ENCODE measurements around the gene RAD51B.
"Not testable (repeated sequence)": the region's sequence is repeated elsewhere in the genome, so short reads cannot be mapped to it uniquely, and the experiment has no call there.

Gene RAD51B

DNA sequence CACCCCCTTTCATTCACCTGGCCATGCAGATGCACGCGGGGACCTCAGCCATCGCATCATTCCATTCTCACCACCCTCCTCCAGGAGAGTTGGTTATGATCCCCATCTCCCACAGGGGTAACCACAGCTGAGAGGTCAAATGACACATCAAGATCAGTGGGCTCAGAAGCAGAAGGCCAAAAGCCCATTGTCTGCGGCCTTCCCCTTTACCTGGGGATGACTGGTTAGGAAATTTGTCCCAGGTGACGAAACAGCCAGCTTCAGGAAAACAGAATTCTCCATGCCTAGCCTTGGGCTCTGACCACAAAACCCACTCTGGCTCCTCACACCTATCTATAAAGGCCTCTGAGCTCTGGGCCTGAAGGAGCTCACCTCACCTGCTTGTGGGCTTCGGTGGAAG lies 937.2 kb downstream of the RAD51B start:
- no peak for DNase-seq (ENCODE audit: low read depth)

DNA sequence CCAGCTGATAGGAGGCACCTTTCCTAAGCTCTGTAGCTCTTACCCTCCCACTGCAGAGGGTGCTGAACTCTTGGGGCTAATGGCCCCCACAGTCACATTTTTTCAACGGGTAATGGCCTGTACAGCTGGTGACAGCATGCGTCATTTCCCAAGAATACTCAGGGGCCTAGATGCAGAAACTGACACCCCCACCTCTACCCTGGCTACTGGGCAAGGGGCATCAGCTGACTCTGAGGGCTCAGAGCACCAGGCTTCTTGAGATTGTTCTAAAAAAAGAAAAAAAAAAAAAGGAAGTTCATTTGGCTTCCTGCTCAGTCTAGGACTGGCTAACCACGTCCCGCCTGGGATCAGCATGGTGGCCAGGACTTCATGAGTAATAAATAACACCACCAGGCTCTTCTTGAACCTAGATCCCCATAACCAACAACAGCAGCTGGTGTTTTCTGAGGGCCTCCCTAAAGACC lies 938.1 kb downstream of the RAD51B start:
- no peak for DNase-seq (ENCODE audit: low read depth)

DNA sequence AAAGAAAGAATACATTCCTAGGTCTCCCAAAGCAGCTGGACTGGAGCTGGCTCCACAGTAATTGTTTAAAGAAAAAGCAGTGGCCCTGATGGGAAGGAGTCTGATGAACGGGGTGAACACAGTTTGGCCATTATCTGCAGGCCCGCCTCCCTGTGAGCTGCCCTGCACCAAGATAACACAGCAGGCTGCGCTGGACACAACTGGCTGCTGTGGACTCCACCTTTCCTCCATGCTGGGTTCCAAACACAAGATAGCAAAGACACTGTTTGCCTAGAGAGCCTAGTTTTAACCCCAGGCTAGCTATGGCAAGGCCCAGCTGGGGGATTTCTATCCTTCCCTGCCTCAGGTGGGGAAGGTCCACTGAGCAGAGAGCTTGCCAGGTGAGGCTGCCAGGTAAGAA lies 938.7 kb downstream of the RAD51B start:
- no peak for DNase-seq (ENCODE audit: low read depth)

DNA sequence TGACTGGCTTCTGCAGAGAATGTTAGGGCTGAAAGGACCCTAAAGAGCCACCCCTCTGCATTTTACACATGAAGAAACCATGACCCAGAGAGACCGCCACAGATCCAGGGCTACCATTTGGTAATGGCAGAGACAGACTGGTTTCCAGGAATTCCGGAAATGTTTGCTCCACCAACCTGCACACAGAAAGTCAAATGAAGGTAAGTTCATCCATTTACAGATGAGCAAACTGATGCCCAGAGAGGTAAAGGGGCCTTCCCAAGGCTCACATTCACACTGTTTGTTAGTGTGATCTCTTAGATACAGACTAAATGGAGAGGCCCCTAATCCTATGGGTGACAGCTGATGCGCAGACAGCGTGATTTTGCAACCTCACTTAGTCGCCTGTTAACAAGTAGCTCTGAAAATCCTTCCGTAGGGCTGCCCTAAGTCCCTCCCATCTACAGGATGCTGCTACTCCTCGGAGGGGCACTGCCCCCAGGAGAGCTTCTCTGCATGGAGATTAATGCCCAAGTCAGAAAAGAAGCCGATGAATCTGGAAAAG lies 939.5 kb downstream of the RAD51B start:
- no peak for DNase-seq (ENCODE audit: low read depth)

DNA sequence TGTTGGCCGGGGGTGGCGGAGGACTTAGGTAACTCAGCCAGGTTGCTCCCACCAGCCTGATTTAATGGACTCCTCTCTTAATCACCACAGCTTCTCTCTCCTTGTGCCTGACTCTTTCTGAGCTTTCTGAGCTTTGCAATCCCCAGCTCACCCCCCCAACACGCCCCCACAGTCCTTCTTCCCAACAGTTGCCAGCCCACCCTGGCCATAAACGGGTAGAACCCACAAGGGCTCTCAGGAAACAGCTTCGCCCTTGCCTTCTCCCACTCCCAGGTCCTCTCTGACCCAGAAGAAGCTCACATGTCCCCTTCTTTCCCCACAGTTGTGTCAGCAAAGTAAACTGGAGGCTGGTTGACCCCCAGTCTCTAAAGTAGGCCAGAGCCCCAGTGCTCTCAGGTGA lies 940.4 kb downstream of the RAD51B start:
- no peak for DNase-seq (ENCODE audit: low read depth)

DNA sequence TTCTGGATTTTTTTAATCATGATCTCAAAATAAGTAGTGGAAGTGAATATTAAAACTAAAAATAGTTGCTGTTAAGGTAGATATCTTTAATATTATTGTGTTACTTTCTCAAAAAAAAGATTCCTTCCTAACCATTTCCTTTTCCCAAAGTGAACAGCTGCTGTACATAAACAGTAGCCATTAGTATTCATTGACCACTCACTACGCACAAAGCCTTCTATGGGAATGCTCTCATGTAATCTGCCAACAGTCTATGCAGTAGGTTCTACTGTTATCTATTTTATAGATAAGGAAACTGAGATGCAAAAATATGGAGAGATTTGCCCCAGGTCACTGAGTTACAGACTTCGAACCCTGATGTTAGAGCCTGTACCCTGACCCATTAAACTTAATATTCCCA lies 941.2 kb downstream of the RAD51B start:
- DNase-seq (ENCODE audit: low read depth): no peak

DNA sequence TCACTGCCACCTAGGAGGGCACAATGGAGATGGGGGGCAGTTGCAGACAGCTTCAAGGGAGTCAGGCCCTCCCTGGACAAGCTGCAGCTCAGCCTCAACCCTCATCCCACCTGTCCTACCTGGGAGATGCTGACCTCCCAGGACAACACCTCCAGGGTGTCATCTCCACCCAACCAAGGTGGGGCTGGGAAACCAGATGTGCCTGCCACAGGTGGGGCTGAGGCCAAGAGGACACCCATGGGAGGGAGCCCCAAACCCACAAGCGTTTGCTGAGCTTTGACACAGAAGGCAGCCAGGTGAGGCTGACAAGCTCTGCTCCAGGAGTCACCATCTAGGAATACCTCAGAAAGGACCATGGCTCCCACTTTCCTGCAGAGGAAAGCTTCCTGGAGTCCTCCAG lies 941.8 kb downstream of the RAD51B start:
- DNase-seq (ENCODE audit: low read depth): no peak

DNA sequence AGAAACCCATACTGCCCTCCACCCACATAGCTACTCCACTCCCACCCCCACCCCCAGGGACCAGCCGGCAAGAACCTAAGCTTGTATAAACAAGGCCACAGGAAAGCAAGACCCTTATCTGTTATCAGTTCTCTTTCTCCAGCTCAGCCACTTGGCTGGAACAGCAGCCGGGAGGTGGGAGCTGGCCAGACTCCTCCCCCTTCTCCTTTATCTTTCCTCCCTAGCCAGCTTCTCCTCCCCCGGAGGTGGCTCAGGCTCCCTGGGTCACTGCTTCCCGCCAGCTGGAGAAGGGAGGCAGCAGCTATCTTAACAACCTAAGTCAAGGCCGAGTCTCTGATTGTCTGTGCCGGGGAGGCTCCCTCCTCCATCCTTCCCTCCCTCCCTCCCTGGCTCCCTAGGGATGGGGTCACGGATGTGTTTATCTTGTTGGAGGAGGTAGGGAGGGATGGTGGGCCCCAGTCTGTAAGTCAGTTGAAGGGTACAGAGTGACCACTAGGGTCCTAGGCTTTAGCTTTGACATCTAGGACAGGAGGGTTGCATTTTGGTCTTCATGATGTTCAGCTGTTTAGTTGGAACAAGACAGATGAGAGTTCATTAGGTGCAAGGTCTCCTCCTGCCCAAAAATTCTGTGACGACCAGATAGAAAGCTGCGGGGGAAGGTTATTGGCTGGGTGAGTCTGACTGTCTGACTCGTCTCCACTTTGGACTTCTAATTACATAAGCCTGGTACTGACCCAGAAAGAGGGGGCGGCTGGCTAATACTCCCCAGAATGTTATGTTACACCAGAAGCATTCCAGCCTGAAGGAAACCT lies 943.6 kb downstream of the RAD51B start:
- DNase-seq (ENCODE audit: low read depth): no peak

DNA sequence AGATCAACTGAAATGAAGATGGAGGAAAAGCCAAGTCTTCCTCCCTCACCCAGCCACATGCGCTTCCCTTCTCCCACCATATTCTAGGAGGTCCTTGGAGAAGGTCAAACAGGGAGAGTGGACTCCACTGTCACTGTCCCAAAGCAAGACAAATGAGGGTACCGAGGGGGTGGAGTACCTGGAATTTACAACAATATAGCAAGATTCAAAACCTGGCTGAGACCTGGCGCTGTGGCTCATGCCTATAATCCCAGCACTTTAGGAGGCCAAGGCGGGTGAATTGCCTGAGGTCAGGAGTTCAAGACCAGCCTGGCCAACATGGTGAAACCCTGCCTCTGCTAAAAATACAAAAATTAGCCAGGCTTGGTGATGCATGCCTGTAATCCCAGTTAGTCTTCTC lies 944.3 kb downstream of the RAD51B start:
- not testable (repeated sequence) for DNase-seq (ENCODE audit: low read depth)

DNA sequence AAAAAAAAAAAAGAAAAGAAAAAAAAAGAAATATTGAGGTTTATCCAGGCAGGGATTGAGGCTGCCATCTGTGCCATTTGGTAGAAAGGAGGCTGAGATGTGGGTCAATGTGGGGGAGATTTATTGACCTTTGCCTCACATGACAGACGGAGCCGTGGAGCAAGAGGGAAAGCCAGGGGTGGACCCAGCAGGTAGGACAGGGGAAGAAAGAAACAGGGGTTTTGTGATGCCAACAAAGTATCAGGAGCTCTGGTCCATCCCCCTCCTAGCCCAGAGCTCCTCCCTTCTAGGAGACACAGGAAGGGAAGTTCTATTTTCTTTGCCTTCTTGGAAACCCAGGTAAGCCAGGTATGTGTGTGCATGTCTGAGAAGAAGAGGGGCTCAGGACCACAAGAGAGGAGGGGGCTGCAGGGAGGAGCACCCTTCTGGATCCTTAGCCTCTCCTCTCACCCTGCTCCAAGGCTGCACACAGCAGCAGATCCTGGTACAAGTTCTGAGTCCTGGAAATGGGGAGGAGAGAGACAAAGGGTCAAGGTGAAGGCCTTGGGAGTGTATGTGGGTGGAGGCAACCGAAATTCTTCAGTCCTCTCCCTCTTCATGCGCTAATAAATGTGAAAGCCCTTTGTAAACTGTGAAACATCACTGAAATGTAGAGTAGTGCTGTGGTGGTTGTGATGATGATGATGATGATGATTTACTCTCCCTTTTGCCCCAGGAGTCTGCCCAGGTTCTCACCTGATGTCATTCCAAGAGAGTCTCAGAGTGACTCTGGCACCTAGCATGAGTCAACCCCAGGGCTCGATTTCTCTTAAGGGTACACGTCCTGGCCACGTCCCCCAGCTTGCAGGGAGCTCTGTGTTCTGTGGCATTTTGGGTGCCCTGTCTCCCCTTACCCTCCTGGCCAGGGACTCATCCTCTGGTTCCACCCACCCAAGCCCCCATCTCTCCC lies 947.0 kb downstream of the RAD51B start:
- DNase-seq (ENCODE audit: low read depth): no peak

DNA sequence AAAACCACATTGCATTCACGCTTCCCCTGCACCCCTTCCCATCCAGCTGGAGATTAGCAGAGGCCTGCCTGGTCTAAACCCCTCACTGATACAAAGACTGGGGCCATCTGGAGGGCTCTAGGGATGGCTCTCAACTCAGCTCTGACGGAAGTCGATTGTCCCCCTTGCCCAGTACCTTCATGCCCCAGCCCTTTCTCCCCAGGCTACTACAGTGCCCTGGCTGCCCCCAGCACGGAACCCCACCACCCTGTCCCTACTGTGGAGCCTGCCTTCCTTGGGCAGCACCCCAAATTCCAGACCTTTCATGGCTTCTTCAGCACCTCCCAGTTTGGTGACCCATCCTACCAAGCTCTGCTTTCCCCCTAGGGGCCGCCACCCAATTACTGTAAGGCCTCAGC lies 947.7 kb downstream of the RAD51B start:
- no peak for DNase-seq (ENCODE audit: low read depth)

DNA sequence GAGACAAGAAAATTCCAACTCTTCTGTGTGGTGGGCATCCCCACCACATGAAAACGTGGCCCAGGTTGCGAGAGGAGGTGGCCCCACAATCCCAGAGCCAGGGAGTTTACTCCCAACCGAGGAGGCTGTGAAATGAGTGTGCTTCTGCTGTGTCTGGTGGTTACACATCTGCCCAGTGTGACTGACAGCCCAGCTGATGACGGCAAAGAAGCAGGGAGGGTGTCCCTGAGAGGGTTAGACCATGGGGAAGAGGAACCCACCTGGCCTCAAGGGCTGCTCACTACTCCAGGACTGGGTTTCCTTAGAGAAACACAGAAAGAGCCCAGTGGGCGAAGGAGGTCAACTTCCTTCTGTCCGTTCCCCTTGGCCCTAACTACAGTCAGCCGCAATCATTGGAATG lies 948.7 kb downstream of the RAD51B start:
- no peak for DNase-seq (ENCODE audit: low read depth)

DNA sequence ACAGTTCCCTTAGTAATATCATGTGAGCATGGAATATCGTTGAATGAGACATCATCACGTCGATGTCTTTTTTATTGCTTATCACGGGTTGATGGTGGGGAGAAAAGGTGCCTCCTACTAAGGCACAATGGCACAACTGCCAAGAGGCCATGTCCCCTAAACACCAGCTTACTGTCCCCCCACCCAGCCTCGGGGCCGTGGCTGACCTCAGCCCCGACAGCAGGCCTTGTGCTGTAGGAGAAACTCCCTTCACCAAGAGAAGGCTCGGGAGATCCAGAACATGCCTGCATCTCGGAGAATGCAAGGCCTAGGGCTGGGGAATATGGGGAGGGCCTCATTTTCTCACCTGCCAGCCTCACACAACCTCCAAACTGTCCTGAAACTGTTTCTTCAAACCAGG lies 950.5 kb downstream of the RAD51B start:
- no peak for DNase-seq (ENCODE audit: low read depth)

DNA sequence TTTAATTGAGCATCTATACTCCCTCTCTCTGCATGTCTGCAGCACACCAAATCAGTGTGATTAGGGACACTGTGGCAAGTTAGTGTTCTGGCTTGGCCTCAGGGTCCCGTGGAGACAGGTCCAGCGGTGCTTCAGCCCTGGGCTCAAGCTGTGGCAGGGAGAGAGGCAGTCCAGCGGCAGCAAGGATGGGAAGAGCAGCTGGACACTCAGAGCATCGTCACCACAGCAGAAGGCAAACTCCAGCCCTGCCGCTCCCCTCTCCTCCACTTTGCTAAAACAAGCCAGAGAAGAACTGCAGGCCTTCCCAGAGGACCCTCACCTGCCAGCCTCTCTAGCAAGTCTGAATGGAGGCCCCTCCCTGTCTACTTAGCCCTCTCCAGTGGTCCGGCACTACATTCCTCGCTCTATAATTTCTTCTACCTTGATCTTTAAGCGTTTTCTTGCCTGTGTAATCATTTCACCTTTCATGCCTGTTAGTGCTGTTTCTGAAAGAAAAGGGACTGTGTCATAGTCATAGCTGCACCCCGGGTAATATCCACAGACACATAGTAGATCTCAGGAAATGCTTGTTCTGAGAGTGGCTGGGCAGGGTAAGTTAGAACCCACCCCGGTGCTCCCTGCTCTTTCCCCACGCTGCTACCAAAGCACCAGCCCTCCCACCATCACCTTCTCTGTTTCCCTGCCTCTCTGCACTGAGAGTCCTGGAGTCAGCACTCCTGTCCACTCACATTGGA lies 951.1 kb downstream of the RAD51B start:
- DNase-seq (ENCODE audit: low read depth): no peak

DNA sequence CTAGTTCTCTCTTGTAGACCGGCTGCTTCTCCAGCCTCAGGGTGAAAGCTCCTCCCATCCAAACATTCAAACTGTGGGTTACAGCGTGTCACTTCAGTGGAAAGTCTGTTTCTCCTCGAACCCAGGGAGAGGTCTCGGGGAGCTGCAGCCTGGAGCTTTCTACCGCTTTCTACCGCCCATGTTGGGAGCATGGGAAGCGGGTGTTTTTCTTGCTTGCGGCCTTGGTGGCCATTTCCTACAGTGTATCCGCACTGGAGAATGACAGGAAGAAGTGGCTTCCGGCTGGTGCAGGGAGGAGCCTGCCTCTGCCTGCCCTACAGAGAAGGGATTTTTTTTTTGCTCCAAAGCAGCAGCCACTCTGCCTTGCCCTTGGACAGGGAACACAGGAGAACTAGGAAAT lies 952.1 kb downstream of the RAD51B start:
- no peak for DNase-seq (ENCODE audit: low read depth)

DNA sequence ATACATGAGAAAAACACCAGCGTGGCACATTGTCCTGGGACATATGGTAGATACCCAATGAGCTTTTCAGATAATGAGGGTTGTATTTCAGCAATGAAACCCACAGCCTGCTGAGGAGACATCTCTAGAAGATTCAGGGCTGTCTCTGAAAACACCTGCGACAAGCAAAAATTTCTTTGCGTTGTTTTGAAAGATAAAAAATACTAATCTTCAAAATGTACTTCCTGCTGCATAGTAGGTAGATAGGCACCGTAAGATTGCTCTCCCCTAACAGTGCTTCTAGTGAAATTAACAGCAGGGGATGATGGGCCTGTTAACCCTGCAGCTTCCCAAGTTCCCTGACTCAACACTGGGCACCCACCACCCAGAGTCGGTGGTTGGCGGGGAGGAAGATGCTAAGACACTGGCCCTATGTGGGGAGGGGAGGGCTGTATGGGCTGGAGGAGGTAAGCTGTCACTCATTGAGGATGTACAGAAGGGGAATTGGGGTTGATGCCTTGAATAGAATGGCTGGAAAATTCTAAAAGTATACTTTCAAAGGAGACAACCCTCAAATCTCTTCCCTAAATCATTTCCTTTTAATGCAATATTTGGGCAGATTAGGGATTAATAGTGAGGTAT lies 953.3 kb downstream of the RAD51B start:
- DNase-seq (ENCODE audit: low read depth): no peak

DNA sequence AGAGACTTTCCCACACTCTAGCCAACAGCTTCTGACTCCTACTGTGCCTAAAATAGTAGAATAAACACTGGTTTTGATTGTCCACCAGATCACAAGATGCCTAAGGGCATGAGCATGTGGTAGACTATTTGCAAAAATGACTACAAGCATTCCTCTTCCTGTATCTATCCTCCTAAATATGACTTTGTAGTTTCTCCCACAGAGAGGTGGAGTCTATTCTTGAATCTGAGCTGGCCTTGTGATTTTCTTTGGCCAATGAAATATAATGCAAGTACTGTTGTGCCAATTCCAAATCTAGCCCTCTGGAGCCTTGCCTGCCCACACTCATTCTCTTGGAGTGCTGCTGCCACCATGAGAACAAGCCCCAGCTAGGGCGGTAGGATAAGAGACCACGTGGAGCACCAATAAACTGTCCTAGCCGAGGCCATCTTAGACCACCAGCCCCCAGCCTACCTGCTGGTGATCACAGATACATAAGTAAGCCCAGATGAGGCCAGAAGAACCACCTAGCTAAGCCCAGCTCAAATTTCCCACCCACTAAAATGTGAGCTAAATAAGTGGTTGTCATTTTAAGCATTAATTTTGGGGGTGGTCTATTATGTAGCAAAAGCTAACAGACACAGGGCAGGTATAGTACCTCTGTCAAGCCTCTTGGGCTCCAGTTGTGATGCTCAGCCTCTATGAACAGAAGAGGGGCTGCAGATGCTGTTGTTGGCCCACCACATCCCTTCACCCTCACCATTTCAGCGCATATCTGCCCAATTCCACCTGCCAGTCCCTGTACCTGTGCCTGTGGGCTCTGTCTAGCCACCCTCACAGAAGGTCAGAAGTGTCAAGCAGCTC lies 955.4 kb downstream of the RAD51B start:
- no peak for DNase-seq (ENCODE audit: low read depth)

DNA sequence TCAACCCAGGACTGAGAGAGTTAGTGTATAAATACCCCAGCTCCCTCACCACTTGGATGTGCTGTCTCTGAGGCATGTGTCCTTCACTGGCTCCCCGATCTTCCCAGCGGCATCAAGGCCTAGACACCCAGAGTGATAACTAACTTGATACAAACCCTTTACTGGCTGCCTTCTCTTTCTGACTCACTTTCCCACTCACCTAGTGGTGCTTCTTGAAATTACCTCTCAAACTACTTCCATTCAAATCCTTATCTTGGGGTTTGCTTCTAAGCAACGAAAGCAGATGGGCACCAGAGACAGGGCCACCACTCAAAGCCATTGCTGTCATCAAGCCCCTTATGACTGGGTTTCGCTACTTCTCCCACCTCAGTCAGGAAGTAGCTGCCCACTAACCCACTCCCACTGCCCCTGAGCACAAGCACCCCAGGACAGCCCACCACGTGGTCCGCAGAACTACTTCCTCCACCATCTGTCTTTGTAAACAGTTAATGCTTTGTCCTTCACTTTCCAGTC lies 956.1 kb downstream of the RAD51B start:
- DNase-seq (ENCODE audit: low read depth): no peak

DNA sequence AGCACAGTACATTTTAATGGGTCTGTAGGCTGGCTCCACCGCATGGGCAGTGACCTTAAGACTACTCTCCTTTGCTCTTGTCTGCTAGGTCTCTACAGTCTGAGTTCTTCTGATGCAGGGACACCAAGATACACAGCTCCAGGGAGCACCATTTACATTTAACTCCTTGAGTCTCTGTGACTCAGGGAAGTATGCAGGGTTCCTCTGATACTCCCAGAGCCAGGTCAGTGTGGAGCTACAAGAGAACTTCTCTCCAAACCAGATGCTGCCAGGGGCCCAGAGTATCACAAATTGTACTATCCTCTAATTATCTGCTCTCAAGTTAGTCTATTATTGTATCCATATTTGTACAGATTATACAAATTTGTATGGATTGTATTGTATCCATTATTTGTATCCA lies 958.1 kb downstream of the RAD51B start:
- DNase-seq (ENCODE audit: low read depth): no peak
